ENCODE data around the gene KRTAP10-6.

- TF ChIP-seq MAX (IDR thresholded peaks at IDR 0.05): no peak
- no peak for TF ChIP-seq TCF12 (IDR thresholded peaks at IDR 0.05; ENCODE audit: low read depth)
- TF ChIP-seq CREB1 (IDR thresholded peaks at IDR 0.05; ENCODE audit: low read depth): no peak
- TF ChIP-seq EGR1 (IDR thresholded peaks at IDR 0.05): no peak
- TF ChIP-seq REST (IDR thresholded peaks at IDR 0.05; ENCODE audit: low read depth): no peak
- no peak for TF ChIP-seq TEAD4 (IDR thresholded peaks at IDR 0.05)
- TF ChIP-seq EP300 (IDR thresholded peaks at IDR 0.05; ENCODE audit: borderline replicate concordance): no peak
- TF ChIP-seq USF1 (IDR thresholded peaks at IDR 0.05): no peak
- TF ChIP-seq ZBTB7A (IDR thresholded peaks at IDR 0.05; ENCODE audit: low read depth): no peak
Measured at GRCh38 chr21:44571296-44571695, 21.0 kb downstream of the KRTAP10-6 start.

All from Ishikawa (cell line).